ENCODE measurements around the gene ARRB2.
"Not testable (repeated sequence)": the region's sequence is repeated elsewhere in the genome, so short reads cannot be mapped to it uniquely, and the experiment has no call there.

ARRB2 gene

DNA sequence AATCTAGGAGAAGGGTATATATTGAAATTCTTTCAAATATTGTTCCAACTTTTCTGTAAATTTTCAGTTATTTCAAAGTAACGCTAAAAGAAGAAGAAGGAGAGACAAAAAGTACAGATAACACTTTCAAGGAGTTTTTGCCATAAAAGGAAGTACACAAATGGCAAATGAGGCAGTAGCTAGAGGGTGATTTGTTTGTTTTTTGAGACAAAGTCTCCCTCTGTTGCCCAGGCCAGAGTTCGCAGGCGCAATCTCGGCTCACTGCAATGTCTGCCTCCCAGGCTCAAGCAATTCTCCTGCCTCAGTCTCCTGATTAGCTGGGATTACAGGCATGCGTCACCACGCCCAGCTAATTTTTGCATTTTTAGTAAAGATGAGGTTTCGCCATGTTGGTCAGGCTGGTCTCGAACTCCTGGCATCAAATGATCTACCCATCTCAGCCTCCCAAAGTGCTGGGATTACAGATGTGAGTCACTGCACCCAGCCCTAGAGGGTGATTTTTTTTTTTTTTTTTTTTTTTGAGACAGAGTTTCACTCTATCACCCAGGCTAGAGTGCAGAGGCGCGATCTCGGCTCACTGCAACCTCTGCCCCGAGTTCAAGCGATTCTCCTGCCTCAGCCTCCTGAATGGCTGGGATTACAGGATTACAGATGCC, 10.9 kb upstream of the ARRB2 start:
- in situ Hi-C loops (cut with MboI; ENCODE audit: low sequenced_read_pairs), result not testable (repeated sequence)

DNA sequence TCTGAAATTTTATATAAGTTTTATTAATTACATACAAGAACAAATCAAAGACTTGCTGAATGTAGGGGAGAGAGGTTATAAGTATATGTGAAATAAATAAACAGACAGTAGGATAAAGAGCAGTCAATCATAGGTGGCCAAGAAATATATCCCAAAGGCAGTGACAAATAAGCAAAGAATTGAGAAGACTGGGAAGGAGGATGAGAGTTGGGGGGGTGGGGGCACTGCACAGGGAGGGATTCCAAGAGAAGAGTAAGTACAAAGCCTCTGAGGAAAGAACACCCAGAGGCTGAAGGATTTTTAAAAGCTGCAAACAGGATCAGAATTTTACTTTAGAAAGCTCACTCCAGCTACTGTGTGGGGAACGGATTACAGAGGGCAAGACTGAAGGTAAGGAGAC, 9.3 kb upstream of the ARRB2 start:
- in situ Hi-C loops (cut with MboI; ENCODE audit: low sequenced_read_pairs), result no loop called here

DNA sequence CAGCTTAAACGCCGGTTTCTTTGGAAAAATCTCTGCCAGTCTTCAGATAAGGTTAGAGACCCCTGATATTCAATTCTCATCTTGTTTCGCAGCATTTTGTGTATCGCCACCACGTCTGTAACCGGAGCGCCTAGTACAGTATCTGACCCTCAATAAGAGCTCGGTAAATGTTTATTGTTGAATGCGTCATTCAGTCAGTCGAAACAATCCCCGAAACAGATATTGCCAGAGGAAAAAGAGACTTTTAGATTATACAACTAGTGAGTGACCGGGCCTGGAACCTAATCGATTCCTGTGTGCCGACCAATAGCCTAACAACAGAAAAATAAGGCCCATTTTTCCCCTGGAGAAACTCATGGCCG, 7.1 kb upstream of the ARRB2 start:
- in situ Hi-C loops (cut with MboI; ENCODE audit: low sequenced_read_pairs), result no loop called here

DNA sequence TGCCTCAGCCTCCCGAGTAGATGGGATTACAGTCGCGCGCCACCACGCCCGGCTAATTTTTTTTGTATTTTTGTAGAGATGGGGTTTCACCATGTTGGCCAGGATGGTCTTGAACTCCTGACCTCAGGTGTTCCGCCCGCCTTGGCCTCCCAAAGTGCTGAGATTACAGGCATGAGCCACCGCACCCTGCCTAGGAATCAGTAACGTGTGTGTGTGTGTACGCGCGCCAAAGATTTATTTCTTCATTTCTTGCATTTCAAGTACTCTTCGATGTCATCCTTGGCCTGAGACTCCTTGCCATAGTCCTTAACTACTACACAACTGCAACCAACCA, 5.9 kb upstream of the ARRB2 start:
- in situ Hi-C loops (cut with MboI; ENCODE audit: low sequenced_read_pairs), result not testable (repeated sequence)

DNA sequence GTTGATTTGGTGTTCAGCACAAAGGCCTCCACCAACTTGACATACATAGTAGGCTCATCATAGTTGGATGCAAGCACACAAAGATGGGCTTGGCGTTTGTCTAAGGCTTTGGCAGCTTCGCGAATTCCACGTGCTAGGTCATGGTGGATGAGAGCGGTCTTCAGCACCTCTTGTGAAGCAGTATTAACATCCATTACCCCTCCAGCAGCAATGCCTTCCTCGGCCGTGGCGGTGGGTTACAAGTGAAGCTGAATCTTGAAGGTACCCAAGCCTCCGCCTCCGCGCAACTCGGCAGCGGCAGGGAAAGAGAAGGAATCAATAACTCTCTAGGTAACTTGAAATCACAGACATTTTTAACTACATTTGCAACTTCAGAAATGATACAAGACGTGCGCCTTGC, 5.4 kb upstream of the ARRB2 start:
- in situ Hi-C loops (cut with MboI; ENCODE audit: low sequenced_read_pairs), result no loop called here

DNA sequence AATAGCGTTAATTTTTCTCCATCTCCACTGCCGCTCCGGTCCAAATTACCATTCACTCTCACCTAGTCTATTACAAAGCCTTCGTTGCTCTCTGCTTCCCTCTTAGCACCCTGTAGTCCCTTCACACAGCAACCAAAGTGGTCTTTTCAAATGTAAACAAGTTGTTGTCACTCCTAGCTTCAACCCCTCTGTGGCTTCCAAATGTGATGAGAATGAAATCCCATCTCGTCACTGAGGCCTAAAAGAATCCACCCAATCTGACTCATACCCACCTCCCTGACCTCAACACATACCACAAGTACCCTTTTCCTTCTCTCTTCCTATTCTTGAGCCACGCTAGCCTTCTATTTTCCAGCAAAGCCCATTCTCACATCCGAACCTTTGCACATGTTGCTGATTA, 4.3 kb upstream of the ARRB2 start:
- in situ Hi-C loops (cut with MboI; ENCODE audit: low sequenced_read_pairs), result no loop called here

DNA sequence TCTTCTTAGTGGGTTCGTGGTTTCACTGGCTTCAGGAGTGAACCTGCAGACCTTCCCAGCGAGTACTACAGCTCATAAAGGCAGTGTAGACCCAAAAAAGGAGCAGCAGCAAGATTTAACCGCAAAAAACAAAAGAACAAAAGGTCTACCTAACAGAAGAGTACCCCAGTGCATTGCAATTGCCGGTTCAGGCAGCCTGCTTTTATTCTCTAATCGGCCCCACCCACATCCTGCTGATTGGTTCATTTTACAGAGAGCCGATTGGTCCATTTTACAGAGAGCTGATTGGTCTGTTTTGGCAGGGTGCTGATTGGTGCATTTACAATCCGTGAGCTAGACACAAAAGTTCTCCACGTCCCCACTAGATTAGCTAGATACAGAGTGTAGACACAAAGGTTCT, 2.0 kb upstream of the ARRB2 start:
- in situ Hi-C loops (cut with MboI; ENCODE audit: low sequenced_read_pairs), result no loop called here

DNA sequence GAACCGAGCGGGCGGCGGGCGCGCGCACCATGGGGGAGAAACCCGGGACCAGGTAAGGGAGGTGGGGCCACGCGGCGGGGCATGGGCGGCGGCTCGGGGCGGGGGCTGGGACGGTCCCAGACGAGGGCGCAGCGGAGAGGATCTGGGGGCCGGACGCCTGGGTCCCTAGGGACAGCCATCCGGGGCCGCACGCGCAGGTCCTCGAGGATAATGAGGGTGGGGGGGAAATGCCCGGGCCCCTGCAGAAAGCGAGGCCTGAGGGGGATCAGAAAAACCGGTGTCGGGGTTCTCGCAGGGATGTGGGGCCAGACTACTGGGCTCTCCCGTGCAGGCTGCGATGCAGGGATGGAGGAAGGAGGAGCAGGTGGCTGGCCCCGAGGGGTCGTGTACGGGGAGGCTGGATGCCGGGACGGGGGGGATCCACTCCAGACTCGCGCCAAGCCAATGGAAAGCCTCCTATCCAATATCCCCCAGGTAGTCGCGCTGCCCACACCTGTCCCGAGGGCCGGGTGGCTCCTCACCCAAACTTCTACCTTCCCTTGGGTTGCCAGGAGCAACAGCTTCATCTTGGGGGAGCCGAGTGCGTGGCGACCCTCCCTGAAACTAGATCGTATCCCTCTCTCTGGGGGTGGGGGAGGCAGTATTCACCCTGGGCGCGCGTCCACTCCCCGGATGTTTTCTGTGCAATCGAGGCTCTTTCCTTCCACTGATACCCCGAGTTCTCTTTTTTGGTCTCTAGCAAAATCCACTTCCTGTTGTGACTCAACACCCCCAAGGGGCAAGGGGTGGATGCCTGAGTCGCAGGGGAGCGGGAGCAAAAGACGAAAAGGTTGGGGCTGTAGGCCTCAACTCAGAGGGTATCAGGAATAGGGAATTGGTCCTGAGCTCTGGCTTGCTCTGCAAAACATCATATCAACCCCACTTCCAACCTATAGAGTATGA, 532 bp downstream of the ARRB2 start:
- in situ Hi-C loops (cut with MboI; ENCODE audit: low sequenced_read_pairs), result no loop called here

DNA sequence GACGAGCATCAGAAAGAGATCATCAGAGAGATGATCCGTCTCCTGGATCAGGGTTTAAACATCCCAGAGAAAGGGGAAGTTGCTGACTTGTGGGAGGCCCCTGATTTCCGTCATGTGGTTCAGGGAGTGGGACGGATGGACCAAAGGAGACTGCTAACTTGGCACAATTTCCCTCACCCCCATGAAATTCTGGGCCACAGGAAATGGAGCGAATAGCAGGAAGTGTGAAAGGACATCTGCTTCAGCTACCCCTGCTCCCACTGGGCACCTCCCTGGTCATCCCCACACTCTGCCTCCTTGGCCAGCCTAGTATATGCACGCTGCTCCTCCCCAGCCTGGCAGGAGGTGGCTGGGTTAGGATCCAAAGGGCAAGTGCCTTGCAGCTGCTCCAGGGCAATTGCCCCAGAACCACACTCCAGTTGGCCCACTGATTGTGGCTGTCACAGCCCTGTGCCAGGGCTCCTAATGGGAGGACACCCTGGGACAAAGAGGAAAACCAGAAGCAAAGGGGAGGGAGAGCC, 1.3 kb downstream of the ARRB2 start:
- in situ Hi-C loops (cut with MboI; ENCODE audit: low sequenced_read_pairs), result no loop called here

DNA sequence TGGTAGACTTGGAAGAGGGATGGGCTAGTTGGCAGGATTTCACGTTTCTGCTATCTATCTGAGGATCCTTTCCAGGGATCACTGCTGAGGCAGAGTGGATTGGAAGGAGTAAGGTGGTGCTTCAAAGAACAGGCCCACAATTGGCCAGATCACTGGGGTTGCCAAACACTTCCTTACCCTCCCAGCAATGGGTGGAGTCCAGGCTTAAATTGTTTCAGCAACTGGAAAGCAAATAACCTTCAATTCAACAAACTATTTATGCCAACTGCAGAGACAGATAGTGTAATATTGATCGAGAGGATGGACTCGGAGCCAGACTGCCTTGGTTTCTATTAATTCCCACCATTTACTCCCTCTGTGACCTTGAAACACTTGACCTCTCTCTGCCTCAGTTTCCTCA, 2.1 kb downstream of the ARRB2 start:
- in situ Hi-C loops (cut with MboI; ENCODE audit: low sequenced_read_pairs), result no loop called here

DNA sequence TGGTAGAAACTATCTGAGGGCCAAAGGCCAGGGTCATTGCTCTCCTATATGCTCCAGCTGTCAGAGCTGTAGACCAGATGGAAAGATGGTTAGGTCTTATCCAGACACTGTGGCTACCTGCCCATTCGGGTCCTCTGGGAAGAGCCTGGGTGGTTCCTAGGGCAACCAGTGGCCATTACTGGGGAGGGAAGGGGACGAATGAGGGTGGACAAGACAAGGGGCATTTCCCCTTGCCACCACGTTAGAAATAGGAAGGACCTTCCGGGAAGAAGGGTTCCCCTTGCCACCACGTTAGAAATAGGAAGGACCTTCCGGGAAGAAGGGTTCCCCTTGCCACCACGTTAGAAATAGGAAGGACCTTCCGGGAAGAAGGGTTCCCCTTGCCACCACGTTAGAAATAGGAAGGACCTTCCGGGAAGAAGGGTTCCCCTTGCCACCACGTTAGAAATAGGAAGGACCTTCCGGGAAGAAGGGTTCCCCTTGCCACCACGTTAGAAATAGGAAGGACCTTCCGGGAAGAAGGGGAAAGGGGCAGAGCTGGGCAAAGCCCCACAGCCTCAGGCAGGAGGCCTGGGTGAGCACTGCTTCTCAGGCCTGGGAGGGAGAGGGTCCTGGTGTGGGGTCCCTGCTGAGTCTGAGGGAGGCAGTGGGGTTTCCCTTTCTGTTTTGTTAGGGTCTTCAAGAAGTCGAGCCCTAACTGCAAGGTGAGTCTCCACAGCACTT, 4.1 kb downstream of the ARRB2 start:
- in situ Hi-C loops (cut with MboI; ENCODE audit: low sequenced_read_pairs), result not testable (repeated sequence)

DNA sequence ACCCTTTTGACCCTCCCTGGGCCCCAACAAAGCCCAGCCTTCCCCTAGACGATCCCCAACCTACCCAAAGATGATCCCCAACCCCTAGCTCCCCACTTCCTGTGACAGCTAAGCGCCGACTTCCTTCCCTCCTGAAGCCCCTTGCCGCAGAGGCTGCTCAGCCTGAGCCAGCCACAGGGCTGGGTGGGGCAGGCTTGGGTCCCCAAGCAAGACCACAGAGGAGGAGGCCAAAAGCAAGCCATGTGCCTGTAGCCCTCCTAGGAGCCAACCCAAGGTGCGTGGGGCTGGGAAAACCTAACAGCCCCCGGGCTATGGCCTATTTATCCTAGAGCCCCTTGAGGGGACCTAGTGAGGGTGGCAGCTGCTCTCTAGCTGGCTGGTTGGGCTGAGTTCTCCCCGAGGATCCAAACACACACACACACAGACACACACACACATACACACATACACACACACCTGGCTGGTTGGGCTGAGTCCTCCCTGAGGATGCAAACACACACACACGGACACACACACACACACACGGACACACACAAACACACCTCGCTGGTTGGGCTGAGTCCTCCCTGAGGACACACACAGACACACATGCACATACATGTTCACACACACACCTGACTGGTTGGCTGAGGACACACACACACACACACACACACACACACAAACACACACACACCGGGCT, 4.8 kb downstream of the ARRB2 start:
- in situ Hi-C loops (cut with MboI; ENCODE audit: low sequenced_read_pairs), result no loop called here

DNA sequence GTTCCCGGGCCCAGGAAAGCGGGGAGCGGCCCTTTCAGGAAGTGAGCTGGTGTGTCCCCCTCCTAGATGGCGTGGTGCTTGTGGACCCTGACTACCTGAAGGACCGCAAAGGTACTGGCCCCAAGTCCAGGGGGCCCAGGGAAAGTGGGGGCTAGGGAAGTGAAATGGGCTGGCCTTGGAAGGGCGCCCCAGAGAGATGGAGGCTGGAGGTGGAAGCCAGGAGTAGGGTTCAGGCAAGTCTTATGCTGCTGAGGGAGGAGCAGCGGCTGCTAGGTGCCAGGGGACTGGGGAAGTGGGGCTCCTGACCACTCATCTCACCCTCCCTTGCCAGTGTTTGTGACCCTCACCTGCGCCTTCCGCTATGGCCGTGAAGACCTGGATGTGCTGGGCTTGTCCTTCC, 5.6 kb downstream of the ARRB2 start:
- in situ Hi-C loops (cut with MboI; ENCODE audit: low sequenced_read_pairs), result no loop called here

DNA sequence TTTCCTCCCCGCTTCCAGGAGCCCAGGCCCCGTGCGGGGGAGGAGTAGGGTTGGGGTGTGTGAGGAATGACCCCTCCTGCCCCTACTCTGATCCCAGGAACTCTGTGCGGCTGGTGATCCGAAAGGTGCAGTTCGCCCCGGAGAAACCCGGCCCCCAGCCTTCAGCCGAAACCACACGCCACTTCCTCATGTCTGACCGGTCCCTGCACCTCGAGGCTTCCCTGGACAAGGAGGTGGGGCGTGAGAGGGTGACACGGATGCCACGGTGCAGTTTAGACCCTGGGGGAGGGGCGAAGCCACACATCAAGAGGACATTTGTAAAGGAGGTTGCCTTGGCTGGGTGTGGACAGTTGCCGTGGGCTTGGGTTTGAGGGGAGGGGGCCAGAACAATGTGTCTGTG, 7.4 kb downstream of the ARRB2 start:
- in situ Hi-C loops (cut with MboI; ENCODE audit: low sequenced_read_pairs), result no loop called here

DNA sequence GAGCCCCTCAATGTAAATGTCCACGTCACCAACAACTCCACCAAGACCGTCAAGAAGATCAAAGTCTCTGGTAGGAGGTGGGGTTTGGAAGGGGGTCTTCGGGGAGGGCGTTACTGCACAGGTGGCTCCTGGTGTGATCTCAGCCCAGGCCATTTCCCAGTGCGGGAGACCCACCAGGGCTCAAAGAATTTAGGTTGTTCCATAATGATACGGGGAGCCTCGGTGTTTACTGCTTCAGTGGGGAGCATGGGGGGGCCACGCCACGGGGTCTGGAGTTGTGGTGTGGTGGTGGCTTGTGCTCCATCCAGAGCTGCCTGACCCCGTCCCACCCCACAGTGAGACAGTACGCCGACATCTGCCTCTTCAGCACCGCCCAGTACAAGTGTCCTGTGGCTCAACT, 7.8 kb downstream of the ARRB2 start:
- in situ Hi-C loops (cut with MboI; ENCODE audit: low sequenced_read_pairs), result no loop called here

DNA sequence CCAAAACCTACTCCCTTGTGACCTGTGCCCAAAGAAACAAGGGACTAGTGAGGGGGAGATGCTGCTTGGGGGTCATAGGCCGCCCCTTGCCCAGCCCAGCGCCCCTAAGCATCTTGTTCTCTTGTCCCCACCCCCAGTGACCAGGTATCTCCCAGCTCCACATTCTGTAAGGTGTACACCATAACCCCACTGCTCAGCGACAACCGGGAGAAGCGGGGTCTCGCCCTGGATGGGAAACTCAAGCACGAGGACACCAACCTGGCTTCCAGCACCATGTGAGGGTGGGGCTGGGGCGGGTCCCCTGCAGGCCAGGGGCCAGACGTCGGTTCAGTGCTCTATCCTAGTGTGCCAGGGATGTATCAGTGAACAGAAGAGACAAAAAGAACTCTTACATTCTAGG, 8.7 kb downstream of the ARRB2 start:
- in situ Hi-C loops (cut with MboI; ENCODE audit: low sequenced_read_pairs), result no loop called here

DNA sequence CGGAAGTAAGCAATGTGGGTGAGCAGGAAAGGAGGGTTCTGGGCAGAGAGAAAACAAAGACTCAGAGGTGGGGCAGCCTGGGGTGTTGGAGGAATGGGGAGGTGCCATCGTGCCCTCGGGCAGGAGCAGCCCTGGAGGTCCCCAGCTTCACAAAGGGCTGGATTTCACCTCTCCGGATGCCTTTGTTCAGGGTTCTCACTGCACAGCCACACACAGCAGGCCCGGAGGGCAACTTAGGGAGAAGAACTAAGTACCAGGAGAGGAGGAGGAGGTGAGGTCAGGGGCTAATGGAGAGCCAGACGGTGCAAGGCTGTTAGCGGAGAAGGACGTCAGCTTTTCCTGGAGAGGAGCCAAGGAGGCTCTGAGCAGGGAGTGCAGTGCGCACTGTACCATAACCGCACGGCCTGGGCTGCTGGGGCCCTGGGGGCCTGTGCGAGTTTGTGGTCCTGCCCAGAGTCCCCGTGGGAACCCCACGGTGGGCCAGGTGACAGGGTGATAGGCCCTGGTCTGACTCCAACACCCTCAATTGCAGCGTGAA, 9.3 kb downstream of the ARRB2 start:
- in situ Hi-C loops (cut with MboI; ENCODE audit: low sequenced_read_pairs), result no loop called here

DNA sequence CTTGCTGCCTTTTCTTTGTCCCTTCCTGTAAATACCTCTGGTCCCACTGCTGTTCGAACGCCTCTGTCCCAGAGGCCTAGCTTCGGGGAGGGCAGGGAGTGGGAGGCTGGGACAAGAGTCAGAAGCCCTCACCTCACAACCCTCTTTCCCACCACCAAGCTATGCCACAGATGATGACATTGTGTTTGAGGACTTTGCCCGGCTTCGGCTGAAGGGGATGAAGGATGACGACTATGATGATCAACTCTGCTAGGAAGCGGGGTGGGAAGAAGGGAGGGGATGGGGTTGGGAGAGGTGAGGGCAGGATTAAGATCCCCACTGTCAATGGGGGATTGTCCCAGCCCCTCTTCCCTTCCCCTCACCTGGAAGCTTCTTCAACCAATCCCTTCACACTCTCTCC, 10.4 kb downstream of the ARRB2 start:
- in situ Hi-C loops (cut with MboI; ENCODE audit: low sequenced_read_pairs), result no loop called here

DNA sequence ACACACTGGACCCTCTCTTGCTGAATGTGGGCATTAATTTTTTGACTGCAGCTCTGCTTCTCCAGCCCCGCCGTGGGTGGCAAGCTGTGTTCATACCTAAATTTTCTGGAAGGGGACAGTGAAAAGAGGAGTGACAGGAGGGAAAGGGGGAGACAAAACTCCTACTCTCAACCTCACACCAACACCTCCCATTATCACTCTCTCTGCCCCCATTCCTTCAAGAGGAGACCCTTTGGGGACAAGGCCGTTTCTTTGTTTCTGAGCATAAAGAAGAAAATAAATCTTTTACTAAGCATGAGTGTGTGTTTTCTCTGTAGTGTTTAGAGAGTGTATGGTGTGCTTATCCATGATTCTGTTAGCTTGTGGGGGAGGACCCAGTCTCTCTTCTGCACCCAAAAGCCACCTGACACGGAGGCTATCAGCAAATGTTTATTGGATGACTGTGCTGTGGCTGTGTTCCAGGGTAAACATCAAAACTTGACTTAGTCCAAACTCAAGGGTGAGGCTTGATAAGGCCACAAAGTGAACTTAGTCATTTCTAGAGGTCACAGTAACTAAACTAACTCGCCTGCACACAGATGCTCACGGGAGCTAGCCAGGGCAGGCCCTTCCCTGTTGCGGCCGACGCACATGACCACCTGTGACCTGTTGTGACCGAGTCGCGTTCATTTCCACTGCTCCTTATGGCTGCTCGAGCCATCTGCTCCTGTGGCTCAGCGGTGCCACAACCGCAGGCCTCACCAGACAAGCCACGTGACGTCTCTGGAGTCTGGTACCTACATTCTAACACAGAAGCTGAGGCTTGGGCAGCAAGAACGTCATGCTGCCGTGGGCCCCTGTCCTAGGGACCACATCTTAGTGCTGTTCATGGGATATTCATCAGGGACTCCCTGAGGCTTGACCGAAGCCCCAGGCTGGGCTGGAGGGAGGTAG, 11.0 kb downstream of the ARRB2 start:
- in situ Hi-C loops (cut with MboI; ENCODE audit: low sequenced_read_pairs), result no loop called here
